GM18526 (cell line): Measurements from ENCODE around the gene IPO11.

Experiments
- POLR2A ChIP-seq: IDR thresholded peaks from 3 replicates; pipeline ENCODE4 v1.6.1; 2011; ENCODE audit not compliant: insufficient read length; ENCODE audit errors: extremely low read depth

Gene IPO11

GRCh38 chr5:62419609-62420008, 7.0 kb downstream of the IPO11 start:
- no peak for TF ChIP-seq POLR2A

DNA sequence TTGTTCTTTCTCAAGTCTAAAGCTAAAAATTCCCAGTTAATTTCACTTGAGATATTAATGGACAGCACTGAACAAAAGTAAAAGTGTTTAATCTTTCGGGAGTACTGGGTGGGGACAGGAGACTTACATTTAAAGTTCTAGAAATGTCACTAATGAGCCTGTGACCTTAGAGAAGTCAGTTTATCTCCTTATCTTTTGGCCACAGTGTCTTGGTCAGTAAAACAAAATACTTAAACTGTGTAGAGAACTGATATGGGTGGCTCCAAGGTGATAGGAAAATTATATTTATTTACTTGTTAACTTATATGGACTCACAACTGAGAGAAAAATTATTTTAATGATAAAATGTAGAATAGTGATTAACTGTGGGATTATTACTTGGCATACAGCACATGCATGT, 8.9 kb downstream of the IPO11 start:
- no peak for TF ChIP-seq POLR2A

- no peak for TF ChIP-seq POLR2A
Observed at GRCh38 chr5:62424763-62425162, 12.2 kb downstream of the IPO11 start.

DNA sequence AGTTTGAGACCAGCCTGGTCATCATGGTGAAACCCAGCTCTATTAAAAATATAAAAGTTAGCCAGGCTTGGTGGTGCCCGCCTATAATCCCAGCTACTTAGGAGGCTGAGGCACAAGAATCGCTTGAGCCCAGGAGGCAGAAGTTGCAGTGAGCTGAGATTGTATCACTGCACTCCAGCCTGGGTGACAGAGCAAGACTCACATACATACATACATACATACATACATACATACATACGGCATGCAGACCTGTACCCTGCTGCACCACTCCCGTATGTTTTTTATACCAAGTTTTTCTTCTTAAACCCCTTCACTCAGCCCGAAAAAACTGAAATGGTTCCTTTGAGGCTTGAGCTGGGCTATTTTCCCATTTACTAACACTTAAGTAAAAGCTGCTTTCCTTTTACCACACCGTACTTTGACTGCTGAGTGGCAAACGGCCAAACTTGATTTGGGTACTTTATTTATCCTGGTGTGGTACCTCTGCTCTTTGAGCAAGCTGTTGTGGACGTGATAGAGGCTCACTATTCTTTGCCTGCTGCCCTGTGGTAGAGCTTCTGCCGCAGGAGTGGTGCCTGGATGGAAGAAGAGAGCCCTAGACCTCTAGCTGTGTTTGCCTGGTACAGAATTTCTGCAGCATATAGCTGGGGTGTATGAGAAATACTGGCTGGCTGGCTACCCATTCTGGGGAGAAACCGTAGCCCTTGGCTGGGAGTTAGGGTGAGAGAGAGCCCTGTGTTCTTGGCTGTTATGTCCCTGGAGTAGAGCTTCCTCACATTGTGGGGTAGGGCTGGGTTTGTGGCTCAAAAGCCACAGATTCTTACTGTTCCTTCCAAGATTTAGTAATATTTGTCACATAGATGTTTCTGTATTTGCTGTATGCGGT, 19.4 kb downstream of the IPO11 start:
- TF ChIP-seq POLR2A: no peak

- TF ChIP-seq POLR2A: no peak
Observed at GRCh38 chr5:62432621-62433064, 20.1 kb downstream of the IPO11 start.

DNA sequence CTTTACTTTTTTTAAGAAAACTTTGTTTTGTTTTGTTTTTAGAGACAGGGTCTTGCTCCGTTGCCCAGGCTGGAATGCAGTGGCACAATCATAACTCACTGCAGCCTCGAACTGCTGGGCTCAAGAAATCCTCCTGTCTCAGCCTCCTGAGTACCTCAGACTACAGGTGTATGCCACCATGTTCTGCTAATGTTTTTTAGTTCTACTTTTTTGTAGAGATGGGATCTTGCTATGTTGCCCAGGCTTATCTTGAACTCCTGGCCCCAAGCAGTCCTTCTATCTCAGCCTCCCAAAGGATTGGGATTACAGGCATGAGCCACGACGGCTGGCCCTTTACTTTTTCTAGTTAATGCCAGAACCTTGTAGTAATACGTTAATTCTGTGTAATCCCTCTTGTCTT, 36.0 kb downstream of the IPO11 start:
- no peak for TF ChIP-seq POLR2A

- no peak for TF ChIP-seq POLR2A
Observed at GRCh38 chr5:62450259-62450658, 37.7 kb downstream of the IPO11 start.

DNA sequence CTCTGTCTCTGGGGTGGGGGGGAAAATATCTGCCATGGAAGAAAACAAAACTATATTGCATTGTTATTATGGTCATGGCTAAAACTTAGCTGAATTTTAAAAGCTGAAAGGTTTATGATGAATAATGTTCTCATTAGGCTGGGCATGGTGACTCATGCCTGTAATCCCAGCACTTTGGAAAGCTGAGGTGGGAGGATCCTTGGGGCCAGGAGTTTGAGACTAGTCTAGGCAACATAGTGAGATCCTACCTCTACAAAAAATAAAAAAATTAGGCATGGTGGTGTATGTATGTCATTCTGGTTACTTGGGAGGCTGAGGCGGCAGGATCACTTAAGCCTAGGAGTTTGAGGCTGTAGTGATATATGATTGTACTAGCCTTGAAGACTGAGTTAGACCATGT, 44.5 kb downstream of the IPO11 start:
- TF ChIP-seq POLR2A: no peak

DNA sequence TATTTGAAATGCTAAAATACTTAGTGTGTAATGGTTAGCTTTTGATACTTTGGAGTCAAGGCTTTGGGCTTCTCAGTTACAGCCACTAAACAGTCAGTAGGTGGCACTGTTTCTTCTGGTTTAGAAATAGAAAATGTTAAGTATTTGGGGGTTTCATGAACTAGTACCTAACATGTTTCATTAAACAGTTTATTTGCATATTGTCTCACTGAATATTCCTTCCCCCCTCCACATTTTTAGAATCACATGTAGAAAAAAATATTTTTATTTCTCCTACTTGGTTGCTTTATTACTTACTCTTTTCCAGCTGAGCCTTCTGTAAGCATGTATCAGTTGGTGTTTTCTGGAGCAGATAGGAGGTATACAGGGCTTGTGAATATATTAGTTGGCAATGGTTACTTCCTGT, 48.0 kb downstream of the IPO11 start:
- no peak for TF ChIP-seq POLR2A

GRCh38 chr5:62461561-62461960, 49.0 kb downstream of the IPO11 start:
- TF ChIP-seq POLR2A: no peak

- no peak for TF ChIP-seq POLR2A
Observed at GRCh38 chr5:62465985-62466925, 53.7 kb downstream of the IPO11 start.

GRCh38 chr5:62473209-62473608, 60.6 kb downstream of the IPO11 start:
- TF ChIP-seq POLR2A: no peak

DNA sequence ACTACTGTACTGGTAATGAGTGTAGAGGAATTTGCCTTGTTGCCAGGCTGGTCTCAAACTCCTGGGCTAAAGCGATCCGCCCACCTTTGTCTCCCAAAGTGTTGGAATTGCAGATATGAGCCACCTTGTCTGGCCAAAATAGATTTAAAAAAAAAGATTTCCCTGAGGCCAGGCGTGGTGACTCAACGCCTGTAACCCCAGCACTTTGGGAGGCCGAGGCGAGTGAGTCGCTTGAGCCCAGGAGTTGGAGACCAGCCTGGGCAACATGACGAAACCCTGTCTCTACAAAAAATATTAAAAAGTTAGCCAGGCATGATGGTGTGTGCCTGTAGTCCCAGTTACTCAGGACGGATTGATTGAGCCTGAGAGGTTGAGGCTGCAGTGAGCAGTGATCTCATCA, 62.5 kb downstream of the IPO11 start:
- no peak for TF ChIP-seq POLR2A

- TF ChIP-seq POLR2A: no peak
Observed at GRCh38 chr5:62477801-62478200, 65.2 kb downstream of the IPO11 start.

GRCh38 chr5:62483556-62483955, 71.0 kb downstream of the IPO11 start:
- TF ChIP-seq POLR2A: no peak

DNA sequence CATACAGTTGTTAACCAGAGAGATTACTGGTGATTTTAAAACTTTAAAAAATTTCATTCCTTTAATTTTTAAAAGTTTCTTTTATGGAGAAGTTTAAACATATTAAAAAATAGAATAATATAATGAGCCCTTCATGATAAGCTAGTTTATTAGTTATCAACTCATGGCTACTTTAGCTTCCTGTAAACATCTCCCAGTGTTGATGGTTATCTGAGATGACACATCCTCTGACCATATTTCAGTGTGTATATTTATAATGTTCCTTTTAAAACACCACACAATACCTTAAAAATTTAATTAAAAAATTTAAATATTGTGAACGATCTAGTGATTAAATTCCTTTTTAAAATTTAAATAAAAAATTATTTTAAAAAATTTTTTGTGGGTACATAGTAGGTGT, 74.1 kb downstream of the IPO11 start:
- TF ChIP-seq POLR2A: no peak
